Sigmoid colon (tissue), 4 donors: ENCODE results near the gene ST6GALNAC3.

Source experiments
- EP300 ChIP-seq, 4 donors: sonication (generic); formaldehyde crosslinking; IDR thresholded peaks; one replicate each; pipeline ENCODE4 v1.6.1; 2017; ENCODE audit warnings: antibody characterized with exemption in 4 of 4
- POLR2A ChIP-seq, 2 donors: fragments of 450-650 bp; IDR thresholded peaks; one replicate each; pipeline ENCODE4 v1.6.1; 2016; ENCODE audit warnings: antibody characterized with exemption in 2 of 2, mild to moderate bottlenecking in 2 of 2, moderate library complexity in 2 of 2
- POLR2AphosphoS5 ChIP-seq, 4 donors: sonication (generic); formaldehyde crosslinking; IDR thresholded peaks; one replicate each; pipeline ENCODE4 v1.6.1; 2017; ENCODE audit warnings: antibody characterized with exemption in 4 of 4
- TF ChIP-seq, protein P1 (sequence below), 4 experiments: fragments of 450-650 bp in 3 of 4; fragments of 200-600 bp in 1 of 4; IDR thresholded peaks; one replicate each; pipeline ENCODE4 v1.5.1; 2016 to 2019; ENCODE audit warnings: antibody characterized with exemption in 4 of 4, mild to moderate bottlenecking in 3 of 4, moderate library complexity in 2 of 4

DNA sequence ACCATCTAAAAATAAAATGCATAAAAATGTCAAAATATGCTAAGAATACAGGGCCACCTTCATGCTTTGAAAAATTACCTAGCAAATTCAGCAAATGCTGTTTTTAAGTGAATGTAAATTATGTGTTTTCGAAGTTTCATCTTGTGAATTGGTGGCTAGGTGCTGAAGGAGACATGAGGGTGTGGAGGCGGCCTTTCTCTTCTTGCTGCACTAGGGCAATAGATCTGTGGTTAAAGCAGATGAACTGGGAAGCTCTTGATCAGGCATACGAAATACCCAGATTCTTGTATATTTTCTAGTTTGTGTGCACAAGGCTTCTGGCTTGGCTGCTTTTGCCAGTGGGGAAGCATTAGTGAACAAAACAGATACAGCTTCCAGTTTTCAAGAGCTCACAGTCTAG lies 224.5 kb downstream of the ST6GALNAC3 start:
- TF ChIP-seq, protein P1, sequence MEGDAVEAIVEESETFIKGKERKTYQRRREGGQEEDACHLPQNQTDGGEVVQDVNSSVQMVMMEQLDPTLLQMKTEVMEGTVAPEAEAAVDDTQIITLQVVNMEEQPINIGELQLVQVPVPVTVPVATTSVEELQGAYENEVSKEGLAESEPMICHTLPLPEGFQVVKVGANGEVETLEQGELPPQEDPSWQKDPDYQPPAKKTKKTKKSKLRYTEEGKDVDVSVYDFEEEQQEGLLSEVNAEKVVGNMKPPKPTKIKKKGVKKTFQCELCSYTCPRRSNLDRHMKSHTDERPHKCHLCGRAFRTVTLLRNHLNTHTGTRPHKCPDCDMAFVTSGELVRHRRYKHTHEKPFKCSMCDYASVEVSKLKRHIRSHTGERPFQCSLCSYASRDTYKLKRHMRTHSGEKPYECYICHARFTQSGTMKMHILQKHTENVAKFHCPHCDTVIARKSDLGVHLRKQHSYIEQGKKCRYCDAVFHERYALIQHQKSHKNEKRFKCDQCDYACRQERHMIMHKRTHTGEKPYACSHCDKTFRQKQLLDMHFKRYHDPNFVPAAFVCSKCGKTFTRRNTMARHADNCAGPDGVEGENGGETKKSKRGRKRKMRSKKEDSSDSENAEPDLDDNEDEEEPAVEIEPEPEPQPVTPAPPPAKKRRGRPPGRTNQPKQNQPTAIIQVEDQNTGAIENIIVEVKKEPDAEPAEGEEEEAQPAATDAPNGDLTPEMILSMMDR (IDR thresholded peaks at IDR 0.05), result no peak
- TF ChIP-seq EP300 (IDR thresholded peaks at IDR 0.05), result no peak
- no peak for TF ChIP-seq POLR2A (IDR thresholded peaks at IDR 0.05)
- TF ChIP-seq POLR2AphosphoS5 (IDR thresholded peaks at IDR 0.05), result no peak
